CD4-positive, alpha-beta T cell treated with Interleukin-17A for 1 hour (primary cell): Measurements from ENCODE around the gene HOXA2.

ENCODE experiments used
- DNase-seq: peaks from one replicate; pipeline ENCODE4 v3.0.0-alpha.2; 2020

The HOXA2 gene

DNA sequence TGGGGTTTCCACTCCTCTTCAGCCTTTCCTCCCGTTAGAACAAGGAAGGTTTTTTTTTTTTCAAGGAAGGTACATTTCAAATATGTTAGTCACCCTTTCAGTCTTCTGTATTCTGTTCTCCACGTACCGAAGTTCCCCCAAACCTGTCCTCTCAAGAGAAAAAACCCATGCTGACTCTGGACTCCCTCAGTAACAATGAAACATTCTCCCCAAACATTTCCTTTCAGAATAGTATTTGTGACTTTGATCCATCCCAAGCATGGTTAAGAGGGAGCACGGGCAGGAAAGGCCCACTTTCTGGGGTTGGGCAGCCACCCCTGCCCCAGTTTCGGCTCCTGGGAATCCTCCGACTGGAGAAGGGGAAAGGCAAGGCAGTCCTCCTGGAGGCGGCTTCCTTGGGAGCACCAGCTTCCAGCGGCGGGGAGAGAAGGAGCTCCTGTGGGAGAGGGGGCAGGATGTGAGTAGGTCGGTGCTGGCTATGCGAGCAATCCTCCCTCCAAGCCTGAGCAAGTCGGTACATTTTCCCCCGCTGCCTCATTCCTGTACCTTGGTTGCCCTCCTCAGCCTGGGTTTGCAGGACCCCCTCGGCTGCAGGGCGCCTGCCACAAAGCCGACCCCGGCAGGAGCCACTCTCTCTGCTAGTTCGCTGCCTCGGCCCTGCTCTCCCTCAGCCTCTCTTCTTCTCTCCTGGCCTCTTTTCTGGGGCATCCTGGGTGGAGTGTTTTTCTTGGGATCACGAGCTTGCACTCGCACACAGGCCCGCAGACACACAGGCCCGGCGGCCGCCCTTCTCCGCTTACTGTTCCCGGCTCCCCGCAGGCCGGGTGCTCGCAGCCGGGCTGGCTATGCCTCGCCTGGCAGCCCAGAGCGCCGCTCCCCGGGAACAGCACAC is 4.6 kb downstream of the HOXA2 start:
- DNase-seq = no peak

DNA sequence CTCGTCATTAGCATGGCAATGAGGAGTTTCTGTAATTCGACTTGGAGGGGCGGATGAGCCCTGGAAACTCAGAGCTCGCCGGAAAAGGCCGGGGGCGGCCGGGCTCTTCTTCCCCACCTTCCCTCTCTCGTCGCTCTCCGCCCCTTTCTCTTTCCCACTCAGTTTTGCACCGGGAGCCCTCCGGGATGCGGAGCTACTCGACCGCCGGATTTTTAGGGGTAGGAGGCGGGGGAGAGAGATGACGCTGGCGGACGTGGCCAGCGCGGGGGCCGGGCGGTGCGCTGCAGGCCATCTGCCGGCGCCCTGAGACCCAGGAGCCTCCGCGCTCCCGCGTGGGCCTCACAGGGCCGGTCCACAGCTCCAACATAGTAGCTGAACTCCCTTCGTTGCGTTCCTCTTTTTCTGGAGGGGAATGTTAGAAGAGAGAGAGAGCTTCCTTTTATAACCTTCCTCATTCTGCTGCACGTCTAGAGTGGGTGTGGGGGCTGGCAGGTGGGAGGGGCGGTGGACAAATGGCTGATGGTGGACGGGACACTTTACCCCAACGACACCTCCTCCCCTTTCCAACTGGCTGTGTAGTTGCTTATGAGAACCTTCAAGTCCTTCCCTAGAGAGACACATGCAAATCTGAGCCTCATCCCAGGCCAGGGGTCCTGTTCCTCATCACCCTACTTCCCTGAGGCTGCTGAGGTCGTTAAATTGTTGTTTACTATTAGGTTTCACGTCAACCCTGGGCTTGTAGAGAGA is 5.5 kb downstream of the HOXA2 start:
- peak; percentile 10 for DNase-seq

DNA sequence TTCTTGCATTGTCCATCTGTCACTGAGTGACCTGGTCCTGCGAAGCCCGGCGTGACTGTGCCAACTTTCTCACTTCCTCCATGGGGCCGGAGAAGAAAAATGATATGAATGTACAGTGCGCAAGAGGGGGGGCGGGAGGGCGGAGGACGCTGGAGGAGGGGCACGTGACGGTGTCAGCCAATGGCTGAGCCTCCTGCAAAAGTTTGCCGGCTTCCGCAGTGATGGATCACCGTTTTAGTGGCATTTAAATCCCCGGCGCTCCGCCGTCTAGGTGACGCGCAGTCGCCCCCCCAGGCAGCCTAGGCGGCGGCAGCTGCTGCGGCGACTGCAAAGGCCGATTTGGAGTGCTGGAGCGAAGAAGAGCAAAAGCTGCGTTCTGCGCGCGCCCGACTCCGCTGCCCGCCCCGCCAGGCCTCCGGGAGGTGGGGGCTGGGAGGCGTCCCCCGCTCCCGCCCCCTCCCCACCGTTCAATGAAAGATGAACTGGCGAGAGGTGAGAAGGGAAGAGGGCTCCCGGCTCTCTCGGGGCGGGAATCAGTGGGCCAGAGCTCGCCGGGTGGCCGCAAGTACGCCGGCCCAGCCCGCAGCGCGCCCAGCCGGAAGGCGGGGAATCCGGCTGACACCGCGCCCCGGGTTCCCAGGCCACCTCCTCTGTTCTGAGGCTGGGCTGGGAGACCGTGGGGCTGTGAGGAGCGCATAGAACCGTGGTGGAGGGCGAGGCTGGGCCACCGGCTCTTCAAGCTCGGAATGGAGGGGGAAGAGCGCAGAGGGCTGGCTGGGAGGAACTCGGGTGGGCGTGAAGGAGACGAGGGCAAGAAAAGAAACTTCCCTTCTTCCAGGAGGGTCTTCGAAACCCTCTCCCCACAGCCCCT is 6.4 kb downstream of the HOXA2 start, which contains the start of gene HOXA1:
Gene HOXA1, minus strand, starts transcription at position 104 of the 871 bp plus-strand sequence. Its CDS starts 88 bp downstream, at position 16.
- DNase-seq = peak; percentile 85

DNA sequence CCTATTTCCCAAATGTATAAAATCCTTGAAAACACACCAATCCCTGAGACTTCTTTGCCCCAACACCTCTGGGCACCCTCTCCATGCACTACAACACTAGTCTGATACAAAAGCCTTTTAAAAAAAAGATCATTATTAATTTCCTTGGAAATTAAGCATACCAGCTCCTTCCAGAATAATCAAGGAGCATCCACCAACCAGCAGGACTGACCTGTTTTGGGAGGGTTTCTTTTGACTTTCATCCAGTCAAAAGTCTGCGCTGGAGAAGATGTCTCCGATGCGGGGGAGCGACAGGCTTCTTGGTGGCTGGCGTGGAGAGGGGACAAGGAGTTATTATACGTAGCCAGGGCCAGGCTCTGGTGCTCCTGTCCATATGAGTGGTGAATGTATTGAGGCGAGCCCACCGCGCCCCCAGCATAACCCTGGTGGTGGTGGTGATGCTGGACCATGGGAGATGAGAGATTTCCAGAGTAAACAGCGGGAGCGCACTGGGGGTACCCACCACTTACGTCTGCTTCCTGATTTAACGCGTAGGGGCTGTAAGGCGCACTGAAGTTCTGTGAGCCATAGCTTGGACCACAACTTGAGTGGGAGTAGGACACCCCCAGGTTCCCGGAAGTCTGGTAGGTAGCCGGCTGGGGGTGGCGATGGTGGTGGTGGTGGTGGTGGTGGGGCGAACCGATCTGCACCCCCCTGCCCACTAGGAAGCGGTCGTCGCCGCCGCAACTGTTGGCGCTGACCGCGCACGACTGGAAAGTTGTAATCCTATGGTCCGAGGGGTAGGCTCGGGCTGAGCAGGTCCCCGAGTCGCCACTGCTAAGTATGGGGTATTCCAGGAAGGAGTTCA is 7.2 kb downstream of the HOXA2 start:
- peak; percentile 33 for DNase-seq

DNA sequence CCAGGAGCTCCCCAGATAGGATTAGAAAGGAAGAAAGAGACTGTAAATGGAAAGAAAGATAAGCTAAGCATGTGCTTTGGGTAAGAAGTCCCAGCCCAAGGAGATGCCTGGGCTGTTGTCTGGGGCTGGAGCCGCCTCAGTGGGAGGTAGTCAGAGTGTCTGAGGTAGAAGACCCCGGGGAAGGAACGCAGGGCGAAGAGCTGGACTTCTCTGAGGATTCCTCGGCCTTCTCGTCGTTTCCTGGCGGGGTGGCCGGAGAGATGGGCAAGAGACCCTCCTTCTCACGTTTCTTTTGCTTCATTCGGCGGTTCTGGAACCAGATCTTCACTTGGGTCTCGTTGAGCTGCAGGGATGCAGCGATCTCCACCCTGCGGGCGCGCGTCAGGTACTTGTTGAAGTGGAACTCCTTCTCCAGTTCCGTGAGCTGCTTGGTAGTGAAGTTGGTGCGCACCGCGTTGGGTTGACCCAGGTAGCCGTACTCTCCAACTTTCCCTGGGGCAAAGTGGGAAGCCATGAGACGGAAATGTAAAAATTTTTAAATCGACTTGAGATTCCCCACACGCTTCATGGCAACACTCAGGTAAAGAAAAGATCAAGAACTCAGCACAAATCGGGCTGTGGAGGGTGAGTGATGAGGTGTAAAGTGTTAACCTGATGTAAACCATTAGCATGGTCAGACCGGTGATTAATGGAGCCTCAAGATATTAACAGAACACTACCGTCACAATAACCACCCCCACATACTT is 8.0 kb downstream of the HOXA2 start:
- no peak for DNase-seq

DNA sequence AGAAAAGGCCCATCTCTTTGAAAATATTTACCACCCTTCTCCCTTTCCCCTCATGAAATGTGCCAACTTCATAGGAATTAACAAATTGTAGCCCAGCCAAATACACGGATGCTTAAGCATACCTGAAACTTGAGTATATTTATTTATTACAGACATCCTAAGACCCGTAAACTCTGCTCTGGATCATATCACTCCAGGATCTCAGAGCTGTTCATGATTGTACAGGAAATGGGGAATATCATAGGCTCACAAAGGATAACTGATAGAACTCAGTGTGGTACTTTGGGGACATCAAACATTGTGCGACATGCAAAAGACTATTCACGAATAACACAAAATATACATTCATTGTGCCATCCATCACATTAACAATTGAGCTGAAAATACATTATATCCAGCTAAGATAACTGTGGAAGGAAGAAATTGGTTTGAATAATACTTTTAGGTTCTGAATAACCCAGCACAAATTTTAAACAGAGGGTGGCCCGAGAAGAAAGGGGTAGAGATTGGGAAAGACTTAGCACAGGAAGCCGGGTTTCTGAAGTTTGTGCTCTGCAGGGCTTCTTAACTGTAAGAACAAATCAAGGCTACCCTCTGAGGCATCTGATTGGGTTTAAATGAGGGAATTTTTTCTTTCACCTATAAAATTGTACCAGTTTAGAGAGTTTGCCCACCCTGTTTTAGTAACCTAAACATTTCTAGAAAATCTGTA is 9.1 kb downstream of the HOXA2 start:
- DNase-seq = no peak

DNA sequence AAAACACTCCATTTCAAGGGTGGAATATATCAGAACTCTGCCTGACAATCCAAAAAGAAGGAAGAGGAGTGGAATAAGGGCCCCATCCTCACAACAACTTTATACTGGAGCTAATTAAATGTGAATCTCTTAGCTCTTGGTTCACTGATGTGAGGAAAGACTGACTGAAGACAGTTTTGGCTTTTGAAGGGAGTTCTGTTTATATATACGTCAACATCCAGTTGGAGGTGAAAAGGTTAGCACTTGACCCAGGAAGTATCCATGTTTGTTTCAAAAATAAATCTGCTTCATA is 9.7 kb downstream of the HOXA2 start:
- DNase-seq = no peak

DNA sequence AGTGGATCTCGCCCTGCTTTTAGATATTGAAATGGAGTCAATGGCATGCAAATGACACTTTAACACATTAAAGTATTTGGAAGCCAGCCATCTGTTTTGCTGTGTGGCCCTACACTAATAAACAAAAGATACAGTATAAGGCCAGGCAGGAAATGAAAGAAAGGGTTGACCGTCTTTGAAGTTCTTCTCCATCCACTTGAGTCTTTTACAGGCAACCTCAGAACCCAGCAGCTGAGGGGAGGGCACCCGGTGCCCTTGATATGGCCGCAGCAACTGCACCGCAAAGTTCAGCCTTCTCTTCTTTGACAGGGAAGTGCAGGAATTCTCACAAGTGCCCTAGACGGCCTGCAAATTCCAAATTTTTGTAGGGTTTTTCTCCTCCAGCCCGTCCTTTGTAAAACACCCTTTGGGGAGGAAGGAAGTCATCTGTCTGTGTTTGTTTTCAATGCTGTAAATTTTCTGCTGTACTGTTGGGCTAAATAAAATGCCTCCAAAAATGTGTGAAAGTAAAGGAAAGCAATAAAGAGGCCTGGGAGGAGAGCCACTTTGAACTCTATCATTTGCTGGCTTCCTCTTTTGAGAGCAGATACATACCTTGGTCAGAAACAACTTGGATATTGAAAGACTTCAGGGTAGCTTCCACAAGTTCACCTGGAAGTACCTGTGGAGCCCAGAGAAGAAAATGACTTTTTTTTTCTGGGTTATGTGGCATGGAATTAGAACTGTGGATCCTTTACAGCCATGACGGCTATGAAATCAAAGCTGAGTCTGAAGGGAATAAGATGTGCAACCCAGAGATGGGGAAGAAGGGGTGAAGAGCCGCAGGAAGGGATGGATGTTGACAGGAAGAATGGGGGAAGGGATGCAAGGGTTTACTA is 10.3 kb downstream of the HOXA2 start:
- DNase-seq = no peak

DNA sequence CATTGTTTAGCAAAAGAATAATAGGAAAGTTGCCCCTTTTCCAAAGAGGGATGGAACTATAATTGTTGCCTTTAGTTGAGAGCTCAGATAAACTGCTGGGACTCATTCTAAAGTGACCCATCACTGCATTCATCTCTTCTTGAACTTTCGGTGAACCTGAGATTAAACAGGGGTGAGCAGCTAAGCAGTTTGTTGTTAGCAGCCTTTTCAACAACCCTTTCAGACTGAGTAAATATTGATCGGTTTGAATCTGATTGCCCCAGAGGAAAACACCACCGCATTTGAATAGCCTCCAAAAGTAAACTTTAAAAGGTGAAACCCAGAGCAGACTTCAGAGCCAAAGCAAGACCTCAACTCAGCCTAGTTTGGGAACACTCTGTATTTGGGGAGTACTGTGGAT is 11.4 kb downstream of the HOXA2 start:
- DNase-seq = no peak

DNA sequence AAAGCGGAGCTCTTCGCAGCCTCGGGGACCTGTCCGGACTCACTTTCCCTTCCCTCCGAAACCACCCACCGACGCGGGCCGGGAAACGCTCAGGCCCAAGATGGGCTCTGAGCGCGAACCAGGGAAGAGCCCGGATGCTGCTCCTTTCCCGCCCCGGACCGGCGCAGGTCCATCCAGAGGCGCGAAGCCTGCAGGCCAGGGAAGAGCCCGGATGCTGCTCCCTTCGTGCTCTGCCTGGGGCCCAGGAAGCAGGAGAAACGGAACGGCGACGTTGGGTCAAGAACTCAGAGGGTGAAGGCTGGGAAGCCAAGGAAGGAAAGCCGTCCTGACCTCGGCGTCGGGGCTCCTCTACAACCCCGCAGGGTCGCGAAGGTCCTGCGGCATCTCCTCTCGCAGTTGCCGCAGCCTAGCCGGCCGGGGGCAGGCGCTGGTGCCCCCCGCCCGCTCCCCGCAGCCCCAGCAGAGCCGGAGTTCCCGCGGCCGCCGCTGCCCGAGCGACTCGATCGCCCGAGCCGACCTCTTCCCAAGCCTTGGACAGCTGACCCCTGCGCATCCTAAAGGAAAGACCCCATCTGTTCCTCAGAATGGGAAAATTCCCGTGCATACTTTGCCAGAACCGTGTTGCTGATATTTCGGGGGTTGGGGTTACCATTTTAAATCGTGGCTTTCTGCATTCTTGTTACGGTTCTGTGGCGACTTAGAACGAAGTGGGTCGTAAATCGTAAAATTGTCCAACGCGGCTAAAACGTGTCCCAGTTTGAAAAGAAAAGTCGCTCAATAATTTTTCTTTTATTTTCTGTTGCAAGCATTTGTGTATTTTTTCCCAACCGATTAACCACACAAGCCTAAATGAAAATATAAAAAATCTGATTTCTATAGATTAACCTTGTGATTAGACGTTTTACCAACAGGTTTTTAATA is 14.2 kb downstream of the HOXA2 start:
- DNase-seq = no peak

DNA sequence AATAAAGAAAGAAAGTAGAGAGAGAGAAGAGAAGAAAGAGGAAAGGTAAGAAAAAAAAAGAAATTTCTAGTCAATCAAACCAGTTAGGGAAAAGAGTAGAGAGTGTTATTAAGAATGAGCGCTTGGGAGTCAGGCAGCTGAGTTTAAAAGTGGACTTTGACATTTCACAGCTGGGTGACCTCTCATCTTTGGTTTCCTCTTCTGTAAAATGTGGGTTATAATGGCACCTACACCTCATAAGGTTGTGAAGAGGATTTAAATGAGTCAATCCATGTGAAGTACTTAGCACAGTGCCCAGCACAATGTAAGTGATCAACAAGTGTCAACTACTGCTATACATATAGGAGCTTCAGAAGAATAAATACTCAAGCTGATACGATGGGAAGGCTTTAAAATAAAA is 18.8 kb downstream of the HOXA2 start:
- DNase-seq = no peak

DNA sequence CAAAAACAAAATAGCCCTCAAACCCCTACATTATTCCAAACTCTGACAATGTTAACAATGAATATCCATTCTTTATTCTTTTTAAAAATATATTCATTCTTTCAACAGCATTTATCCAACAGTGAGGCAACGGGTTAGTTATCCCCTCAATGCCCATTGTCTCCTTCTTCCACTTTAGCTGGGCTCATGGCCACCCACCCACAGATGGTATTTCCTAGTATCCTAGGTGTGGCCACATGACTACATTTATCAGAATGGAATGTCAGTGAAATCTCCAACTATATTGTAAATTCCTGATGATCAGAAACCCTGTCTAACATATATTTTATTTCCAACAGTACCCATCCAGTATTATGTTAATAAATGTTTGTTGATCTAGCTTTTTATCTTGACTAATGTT is 20.3 kb downstream of the HOXA2 start:
- DNase-seq = no peak

DNA sequence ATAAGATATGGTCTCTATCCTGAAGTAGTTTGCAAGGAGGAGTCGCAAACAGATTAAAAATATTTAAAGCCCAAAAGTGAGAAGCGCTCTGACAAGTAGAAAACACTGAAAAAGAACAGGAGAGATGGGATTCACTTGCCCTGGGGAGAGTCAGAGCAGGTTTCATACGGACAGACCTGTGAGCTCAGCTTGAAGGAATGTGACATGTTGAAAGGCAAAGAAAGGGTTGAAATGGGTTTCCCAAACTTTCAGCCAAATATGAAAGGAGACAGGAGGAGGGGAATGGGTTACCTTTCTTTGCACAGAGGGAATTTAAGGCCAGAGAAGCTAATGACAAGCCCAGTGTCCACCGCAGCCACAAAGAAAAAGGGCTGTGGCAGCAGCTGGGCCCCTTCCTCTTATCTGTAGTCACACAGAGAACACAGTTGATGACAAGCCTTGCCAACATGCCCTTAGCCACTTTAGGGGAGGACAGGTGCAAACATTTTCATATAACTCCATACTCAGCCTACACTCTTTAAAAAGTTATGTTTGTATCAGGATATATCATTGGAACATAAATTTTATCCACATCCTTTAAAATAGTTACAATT is 21.5 kb downstream of the HOXA2 start:
- DNase-seq = no peak

DNA sequence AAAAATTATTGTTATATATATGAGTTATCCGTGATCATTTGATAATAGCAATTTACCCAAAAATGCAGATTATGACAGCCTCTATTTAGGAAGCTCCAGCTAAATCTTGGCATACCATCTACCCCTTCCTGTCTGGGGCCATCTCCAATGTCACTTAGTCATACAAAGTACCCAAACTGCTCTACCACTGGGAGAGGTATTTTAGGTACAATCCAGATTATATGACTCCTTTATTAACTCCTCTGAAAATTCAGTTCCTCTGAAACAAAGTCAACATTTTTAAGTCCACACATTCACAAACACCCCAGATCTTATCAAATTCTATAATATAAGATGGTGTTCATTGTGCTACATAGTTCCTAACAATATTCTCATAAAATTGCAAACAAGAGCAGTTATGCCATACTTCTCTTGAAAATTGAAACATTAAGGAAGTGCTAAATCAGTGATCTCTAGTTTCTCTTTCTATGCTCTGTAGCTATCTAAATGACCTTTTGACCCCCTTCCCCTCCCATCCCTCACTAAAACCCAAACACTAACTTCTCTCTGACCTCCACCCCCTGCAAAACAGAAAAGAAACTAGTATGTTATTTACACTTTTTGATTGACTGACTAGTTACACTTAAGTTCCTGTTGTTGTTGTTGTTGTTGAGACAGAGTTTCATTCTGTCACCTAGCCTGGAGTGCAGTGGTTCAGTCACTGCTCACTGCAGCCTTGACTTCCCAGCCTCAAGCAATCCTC is 23.1 kb downstream of the HOXA2 start:
- no peak for DNase-seq

DNA sequence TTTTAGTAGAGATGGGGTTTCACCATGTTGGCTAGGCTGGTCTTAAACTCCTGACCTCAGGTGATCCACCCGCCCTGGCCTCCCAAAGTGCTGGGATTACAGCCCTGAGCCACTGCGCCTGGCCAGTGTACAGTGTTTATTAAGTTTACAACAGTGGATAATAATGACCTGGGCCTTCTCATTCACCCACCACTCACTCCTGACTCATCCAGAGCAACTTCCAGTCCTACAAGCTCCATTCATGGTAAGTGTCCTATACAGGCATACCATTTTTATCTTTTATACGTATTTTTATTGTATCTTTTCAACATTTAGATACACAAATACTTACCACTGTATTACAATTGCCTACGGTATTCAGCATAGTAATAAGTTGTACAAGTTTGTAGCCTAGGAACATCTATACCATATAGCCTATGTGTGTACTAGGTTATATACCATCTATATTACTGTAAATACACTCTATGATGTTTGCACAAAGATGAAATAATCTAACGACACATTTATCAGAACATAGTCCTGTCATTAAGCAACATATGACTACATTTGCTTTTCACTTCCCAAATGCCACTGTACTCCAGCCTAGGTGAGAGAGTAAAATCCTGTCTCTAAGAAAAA is 23.8 kb downstream of the HOXA2 start:
- no peak for DNase-seq

DNA sequence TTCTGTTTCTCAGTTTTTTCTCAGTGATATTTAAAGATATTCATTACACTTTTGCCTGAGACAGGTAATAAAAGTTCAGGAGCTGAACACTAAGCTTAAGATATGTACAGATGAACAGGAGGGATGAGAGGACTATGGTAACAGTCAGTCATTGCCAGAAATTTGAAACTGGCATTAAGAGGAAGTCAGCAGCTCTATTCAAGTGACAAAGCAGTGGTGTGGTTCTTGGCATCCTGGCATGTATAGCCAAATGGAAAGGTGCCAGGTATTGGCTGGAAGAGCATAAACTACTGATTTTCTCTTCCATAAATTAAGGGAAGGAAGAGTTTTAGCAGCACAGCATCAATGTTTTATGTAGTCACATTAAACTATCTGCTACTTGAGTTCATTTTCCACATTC is 29.4 kb downstream of the HOXA2 start:
- no peak for DNase-seq
